PC-9 (cell line): Measurements from ENCODE around the gene ADAMTSL1. TPM values are rescaled to one million over a fixed set of nuclear protein-coding genes. Genes with fewer than 3 reads are reported as not detected.

Source experiments
- BruUV-seq: library from RNA; stranded (reverse); fragments of 400-500 nt; replicated peaks from 2 replicates; lab custom pipeline; 2021; lab: Mats Ljungman, UMichigan
- CTCF ChIA-PET: fragments of 300-600 bp; sonication (Branson Sonifier 250); formaldehyde crosslinking; loops from one replicate; lab custom pipeline; 2022; ENCODE audit warnings: antibody characterized with exemption; lab: Charles Lee
- POLR2A ChIA-PET: fragments of 300-600 bp; sonication (Branson Sonifier 250); formaldehyde crosslinking; loops from one replicate; lab custom pipeline; 2022; ENCODE audit warnings: antibody characterized with exemption; ENCODE audit not compliant: unreplicated experiment; lab: Charles Lee
- DNase-seq, 2 experiments: peaks; one replicate each; pipeline versions ENCODE4 v3.0.0 to v3.0.0-alpha.2; 2015 to 2022; ENCODE audit warnings: mixed read lengths in 1 of 2
- H2AFZ ChIP-seq: fragments of 200-600 bp; sonication (generic); 2 replicates; pipeline ENCODE4 v1.8.1; 2017; ENCODE audit warnings: antibody characterized with exemption
- H3F3A ChIP-seq: fragments of 200-600 bp; sonication (generic); 2 replicates; pipeline ENCODE4 v1.8.1; 2017; ENCODE audit warnings: antibody characterized with exemption, mild to moderate bottlenecking, low read depth; ENCODE audit not compliant: insufficient read depth
- H3K27ac ChIP-seq: fragments of 200-600 bp; sonication (generic); 2 replicates; pipeline ENCODE4 v1.6.1; 2016; ENCODE audit warnings: mixed run types
- H3K27me3 ChIP-seq: fragments of 200-600 bp; sonication (generic); 2 replicates; pipeline ENCODE4 v1.6.1; 2016; ENCODE audit warnings: low read depth, mixed run types; ENCODE audit not compliant: insufficient read depth
- H3K36me3 ChIP-seq: fragments of 200-600 bp; sonication (generic); 2 replicates; pipeline ENCODE4 v1.6.1; 2016; ENCODE audit warnings: low read depth, mixed run types
- H3K4me1 ChIP-seq: fragments of 200-600 bp; sonication (generic); replicated peaks from 2 replicates; pipeline ENCODE4 v1.6.1; 2016; ENCODE audit warnings: mixed run types; ENCODE audit not compliant: insufficient read depth
- H3K4me2 ChIP-seq: fragments of 200-600 bp; sonication (generic); 2 replicates; pipeline ENCODE4 v1.6.1; 2017; ENCODE audit warnings: mixed run types
- H3K4me3 ChIP-seq: fragments of 200-600 bp; sonication (generic); 2 replicates; pipeline ENCODE4 v1.6.1; 2016; ENCODE audit warnings: mixed run types
- H3K79me2 ChIP-seq: fragments of 200-600 bp; sonication (generic); 2 replicates; pipeline ENCODE4 v1.6.1; 2017; ENCODE audit warnings: low read depth, mixed run types
- H3K9me2 ChIP-seq: fragments of 200-600 bp; sonication (generic); 2 replicates; pipeline ENCODE4 v1.8.1; 2017; ENCODE audit warnings: mild to moderate bottlenecking; ENCODE audit not compliant: insufficient read depth
- H3K9me3 ChIP-seq: fragments of 200-600 bp; sonication (generic); 2 replicates; pipeline ENCODE4 v1.8.1; 2016; ENCODE audit warnings: low read depth; ENCODE audit not compliant: insufficient read depth
- H4K20me1 ChIP-seq: fragments of 200-600 bp; sonication (generic); 2 replicates; pipeline ENCODE4 v1.8.1; 2017; ENCODE audit not compliant: insufficient read depth
- CTCF ChIP-seq: fragments of 200-600 bp; sonication (generic); conservative IDR thresholded peaks from 2 replicates; pipeline ENCODE4 v1.6.1; 2017; ENCODE audit warnings: mixed run types, antibody characterized with exemption, mild to moderate bottlenecking, moderate library complexity
- EZH2 ChIP-seq: fragments of 200-600 bp; sonication (generic); IDR thresholded peaks from 2 replicates; pipeline ENCODE4 v1.8.0; 2017; ENCODE audit warnings: antibody characterized with exemption, low read depth
- intact Hi-C: fragments of 100-400 bp; cut with micrococcal nuclease; formaldehyde crosslinking; loops from one replicate; pipeline ENCODE4 v1.10.0; 2022; ENCODE audit not compliant: unreplicated experiment
- total RNA-seq: library from RNA; stranded (reverse); gene quantifications from 2 replicates; pipeline ENCODE4 v1.2.3, GENCODE V29; 2021

The ADAMTSL1 gene
- total RNA-seq, 1 experiment from 2014 or later: not detected

GRCh38 chr9:18610956-18611355, 137.0 kb downstream of the ADAMTSL1 start:
- POLR2A ChIA-PET: no interaction called here
- no peak for TF ChIP-seq CTCF
- TF ChIP-seq EZH2: no peak

GRCh38 chr9:18611971-18612370, 138.0 kb downstream of the ADAMTSL1 start:
- DNase-seq: no peak
- Histone ChIP-seq H3K9me2 (no peaks in the 10 kb centered on the region), H3K9me3 (no peaks in the 10 kb centered on the region), H2AFZ (no peak overlapping the region), H3K4me3 (no peak overlapping the region), H3F3A (no peaks in the 10 kb centered on the region), H3K4me1 (no peaks in the 10 kb centered on the region), H4K20me1 (no peaks in the 10 kb centered on the region), H3K4me2 (no peak overlapping the region), H3K79me2 (no peaks in the 10 kb centered on the region), H3K27me3 (no peaks in the 10 kb centered on the region), H3K27ac (no peak overlapping the region), H3K36me3 (no peaks in the 10 kb centered on the region)
- no peak for TF ChIP-seq EZH2
- TF ChIP-seq CTCF: no peak
- ChIA-PET CTCF (no interaction called here), POLR2A (no interaction called here)
- intact Hi-C loops: no loop called here
- no TSS peak for BruUV-seq

More at GRCh38 chr9:18610956-18611355, 137.0 kb downstream of the ADAMTSL1 start:
- no peaks in the 10 kb centered on the region for H3K36me3 ChIP-seq
- no peak for DNase-seq
- no peak overlapping the region for H3K4me2 ChIP-seq
- H3K27me3 ChIP-seq: no peaks in the 10 kb centered on the region
- no peaks in the 10 kb centered on the region for H4K20me1 ChIP-seq
- no peaks in the 10 kb centered on the region for H3K4me1 ChIP-seq
- H3K27ac ChIP-seq: no peak overlapping the region
- H3K9me3 ChIP-seq: no peaks in the 10 kb centered on the region
- H3K9me2 ChIP-seq: no peaks in the 10 kb centered on the region
- H3K79me2 ChIP-seq: no peaks in the 10 kb centered on the region
- H3K4me3 ChIP-seq: no peak overlapping the region
- H2AFZ ChIP-seq: no peak overlapping the region
- intact Hi-C loops: no loop called here
- no peaks in the 10 kb centered on the region for H3F3A ChIP-seq
- BruUV-seq: no TSS peak
- CTCF ChIA-PET: no interaction called here

- Histone ChIP-seq H3K27ac (no peak overlapping the region), H2AFZ (no peak overlapping the region), H3K4me2 (no peak overlapping the region), H3K4me3 (no peak overlapping the region), H3K79me2 (no peaks in the 10 kb centered on the region), H3F3A (no peaks in the 10 kb centered on the region), H4K20me1 (no peaks in the 10 kb centered on the region), H3K9me3 (no peaks in the 10 kb centered on the region), H3K4me1 (no peaks in the 10 kb centered on the region), H3K36me3 (no peaks in the 10 kb centered on the region), H3K9me2 (no peaks in the 10 kb centered on the region), H3K27me3 (no peaks in the 10 kb centered on the region)
- intact Hi-C loops: no loop called here
- POLR2A ChIA-PET: no interaction called here
- no TSS peak for BruUV-seq
- TF ChIP-seq CTCF: no peak
- no peak for TF ChIP-seq EZH2
- no peak for DNase-seq
- CTCF ChIA-PET: no interaction called here
These were observed 140.2 kb downstream of the ADAMTSL1 start for GRCh38 chr9:18614116-18614515.
